ENCODE results near the gene OR4K5. TPM values are rescaled to one million over a fixed set of nuclear protein-coding genes. Genes with fewer than 3 reads are reported as not detected.

OR4K5 gene
- total RNA-seq, 1 donor from 2014 or later: not detected

DNA sequence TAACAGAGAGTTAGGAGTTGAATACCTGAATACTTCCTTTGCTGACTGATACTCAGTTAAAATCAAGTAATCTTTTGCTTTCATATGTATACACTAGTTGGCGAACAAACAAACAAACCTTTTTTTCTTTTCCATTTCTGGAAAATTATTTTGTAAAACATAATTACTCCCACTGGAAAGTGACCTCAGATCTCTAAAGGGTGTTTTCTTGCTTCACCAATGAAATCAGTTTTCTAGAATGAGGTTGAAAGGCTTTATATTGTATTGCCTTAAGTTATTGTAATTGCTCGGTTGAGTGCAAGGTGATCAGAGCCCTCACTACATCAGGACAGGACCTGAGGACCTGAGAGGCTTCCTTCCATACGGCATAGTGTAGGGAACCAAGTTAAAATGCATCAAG is 10.2 kb downstream of the OR4K5 start, which contains the start of gene OR4K1:
Gene OR4K1, plus strand, starts transcription at position 301 of the 400 bp plus-strand sequence. CDS start 4,750 bp downstream, outside the sequence.
- H3K4me1 ChIP-seq (ENCODE audit: insufficient read depth, low read length): no peaks in the 10 kb centered on the region

DNA sequence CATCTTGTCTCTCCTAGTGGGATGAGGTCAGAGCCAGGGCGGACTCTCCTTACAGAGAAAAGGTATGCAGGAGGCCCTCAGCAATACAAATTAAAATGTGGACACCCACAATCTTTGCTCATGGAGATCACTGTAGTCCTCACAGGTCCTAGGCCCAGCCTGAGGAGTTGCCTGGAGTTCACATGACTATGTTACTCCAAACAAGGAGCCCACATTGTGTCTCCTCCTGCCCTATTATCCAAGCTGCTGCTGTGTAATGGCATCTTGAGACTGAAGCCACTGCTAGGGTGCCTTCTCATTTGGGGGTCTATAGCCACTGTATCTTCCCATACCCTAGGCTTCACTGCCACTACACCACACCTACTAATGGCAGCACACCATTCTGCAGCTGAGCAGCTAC is 21.3 kb downstream of the OR4K5 start:
- no peak for DNase-seq (ENCODE audit: low read depth)
- no peak overlapping the region for H3K27ac ChIP-seq (ENCODE audit: low read depth, low read length)
- Mint-ChIP-seq H3K9me3 (ENCODE audit: unreplicated experiment) (peaks cover 6% of the 10 kb centered on the region), H3K4me3 (ENCODE audit: unreplicated experiment) (no peak overlapping the region), H3K27ac (ENCODE audit: unreplicated experiment) (no peak overlapping the region), H3K27me3 (ENCODE audit: low read depth, unreplicated experiment) (no peaks in the 10 kb centered on the region), H3K36me3 (ENCODE audit: low read depth, unreplicated experiment) (no peaks in the 10 kb centered on the region), H3K4me1 (ENCODE audit: low read depth, unreplicated experiment) (no peaks in the 10 kb centered on the region)
- no peaks in the 10 kb centered on the region for H3K27me3 ChIP-seq (ENCODE audit: insufficient read depth, low read length)
- no peaks in the 10 kb centered on the region for H4K20me1 ChIP-seq (ENCODE audit: insufficient read depth, low read length)
- H2AFZ ChIP-seq (ENCODE audit: low read depth, low read length): no peak overlapping the region
- TF ChIP-seq, protein P1, sequence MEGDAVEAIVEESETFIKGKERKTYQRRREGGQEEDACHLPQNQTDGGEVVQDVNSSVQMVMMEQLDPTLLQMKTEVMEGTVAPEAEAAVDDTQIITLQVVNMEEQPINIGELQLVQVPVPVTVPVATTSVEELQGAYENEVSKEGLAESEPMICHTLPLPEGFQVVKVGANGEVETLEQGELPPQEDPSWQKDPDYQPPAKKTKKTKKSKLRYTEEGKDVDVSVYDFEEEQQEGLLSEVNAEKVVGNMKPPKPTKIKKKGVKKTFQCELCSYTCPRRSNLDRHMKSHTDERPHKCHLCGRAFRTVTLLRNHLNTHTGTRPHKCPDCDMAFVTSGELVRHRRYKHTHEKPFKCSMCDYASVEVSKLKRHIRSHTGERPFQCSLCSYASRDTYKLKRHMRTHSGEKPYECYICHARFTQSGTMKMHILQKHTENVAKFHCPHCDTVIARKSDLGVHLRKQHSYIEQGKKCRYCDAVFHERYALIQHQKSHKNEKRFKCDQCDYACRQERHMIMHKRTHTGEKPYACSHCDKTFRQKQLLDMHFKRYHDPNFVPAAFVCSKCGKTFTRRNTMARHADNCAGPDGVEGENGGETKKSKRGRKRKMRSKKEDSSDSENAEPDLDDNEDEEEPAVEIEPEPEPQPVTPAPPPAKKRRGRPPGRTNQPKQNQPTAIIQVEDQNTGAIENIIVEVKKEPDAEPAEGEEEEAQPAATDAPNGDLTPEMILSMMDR (IDR thresholded peaks at IDR 0.05; ENCODE audit: insufficient read depth, low read depth, low read length): no peak
- no peak for TF ChIP-seq EZH2 (IDR thresholded peaks at IDR 0.05; ENCODE audit: insufficient read depth, low read length)
- H3K79me2 ChIP-seq (ENCODE audit: insufficient read depth, low read length): no peaks in the 10 kb centered on the region
- H3K9me3 ChIP-seq (ENCODE audit: insufficient read depth, low read depth, low read length): peaks cover 7% of the 10 kb centered on the region
- H3K4me3 ChIP-seq (ENCODE audit: insufficient read depth, low read depth, low read length): no peak overlapping the region
- no peak for FAIRE-seq
- no peaks in the 10 kb centered on the region for H3K36me3 ChIP-seq (ENCODE audit: insufficient read depth, low read length)
- no peak overlapping the region for H3K4me2 ChIP-seq (ENCODE audit: low read length)
- H3K9ac ChIP-seq (ENCODE audit: low read length): no peak overlapping the region
- H3K4me1 ChIP-seq (ENCODE audit: insufficient read depth, low read length): no peaks in the 10 kb centered on the region

More for the DNA sequence above, 10.2 kb downstream of the OR4K5 start, which contains the start of gene OR4K1:
- no peak for DNase-seq (ENCODE audit: low read depth)
- H3K9me3 Mint-ChIP-seq (ENCODE audit: unreplicated experiment): no peaks in the 10 kb centered on the region
- Histone ChIP-seq H3K4me3 (ENCODE audit: insufficient read depth, low read depth, low read length) (no peak within 1 kb of the TSS), H3K79me2 (ENCODE audit: insufficient read depth, low read length) (no peaks in the 10 kb centered on the region), H3K4me2 (ENCODE audit: low read length) (no peak within 1 kb of the TSS), H3K9ac (ENCODE audit: low read length) (no peak within 1 kb of the TSS), H3K27ac (ENCODE audit: low read depth, low read length) (no peak within 1 kb of the TSS), H3K9me3 (ENCODE audit: insufficient read depth, low read depth, low read length) (peaks cover 8% of the 10 kb centered on the region), H4K20me1 (ENCODE audit: insufficient read depth, low read length) (no peaks in the 10 kb centered on the region), H3K27me3 (ENCODE audit: insufficient read depth, low read length) (no peaks in the 10 kb centered on the region), H2AFZ (ENCODE audit: low read depth, low read length) (no peak within 1 kb of the TSS), H3K36me3 (ENCODE audit: insufficient read depth, low read length) (no peaks in the 10 kb centered on the region)
- no peak for FAIRE-seq
- H3K27me3 Mint-ChIP-seq (ENCODE audit: low read depth, unreplicated experiment): no peaks in the 10 kb centered on the region
- no peaks in the 10 kb centered on the region for H3K36me3 Mint-ChIP-seq (ENCODE audit: low read depth, unreplicated experiment)
- H3K4me3 Mint-ChIP-seq (ENCODE audit: unreplicated experiment): no peak within 1 kb of the TSS
- TF ChIP-seq, protein P1 (IDR thresholded peaks at IDR 0.05; ENCODE audit: insufficient read depth, low read depth, low read length): no peak
- no peak for TF ChIP-seq EZH2 (IDR thresholded peaks at IDR 0.05; ENCODE audit: insufficient read depth, low read length)
- no peak within 1 kb of the TSS for H3K27ac Mint-ChIP-seq (ENCODE audit: unreplicated experiment)
- no peaks in the 10 kb centered on the region for H3K4me1 Mint-ChIP-seq (ENCODE audit: low read depth, unreplicated experiment)

DNA sequence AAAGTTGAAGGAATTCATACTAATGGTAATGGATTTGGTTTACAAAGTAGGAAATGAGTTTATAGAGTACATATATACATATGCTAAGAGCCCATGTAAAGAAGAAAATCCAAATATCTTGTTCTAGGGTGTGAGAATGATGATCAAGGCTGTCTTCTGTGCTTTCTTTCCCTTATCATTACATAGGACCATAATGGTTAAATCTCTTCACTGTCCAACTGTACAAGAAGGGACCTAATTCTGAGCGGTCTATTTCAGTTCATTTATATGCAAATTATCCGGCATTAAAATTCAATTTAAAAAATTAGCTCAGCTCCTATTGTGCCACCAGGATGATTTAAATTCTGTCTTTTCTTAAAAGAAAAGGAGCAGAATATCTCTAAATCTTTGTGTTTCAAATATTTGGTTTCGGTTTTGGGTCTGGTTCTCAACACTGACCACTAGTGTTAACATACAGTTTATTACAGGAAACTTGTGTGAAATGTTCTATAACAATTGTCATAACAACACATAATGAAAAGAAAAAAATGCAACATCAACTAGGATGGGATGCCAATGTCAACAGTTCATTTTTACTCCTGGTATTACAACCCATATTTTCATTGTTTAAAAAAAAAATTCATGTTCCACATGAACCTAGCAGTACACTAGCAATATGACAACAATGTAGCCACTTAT is 27.1 kb downstream of the OR4K5 start:
- FAIRE-seq (peak; percentile 13), DNase-seq (ENCODE audit: low read depth) (no peak)
- Mint-ChIP-seq H3K27me3 (ENCODE audit: low read depth, unreplicated experiment) (no peaks in the 10 kb centered on the region), H3K27ac (ENCODE audit: unreplicated experiment) (no peak overlapping the region), H3K4me1 (ENCODE audit: low read depth, unreplicated experiment) (no peaks in the 10 kb centered on the region), H3K36me3 (ENCODE audit: low read depth, unreplicated experiment) (no peaks in the 10 kb centered on the region), H3K4me3 (ENCODE audit: unreplicated experiment) (no peak overlapping the region), H3K9me3 (ENCODE audit: unreplicated experiment) (no peaks in the 10 kb centered on the region)
- H3K4me1 ChIP-seq (ENCODE audit: insufficient read depth, low read length): no peaks in the 10 kb centered on the region
- H3K4me3 ChIP-seq (ENCODE audit: insufficient read depth, low read depth, low read length): no peak overlapping the region
- TF ChIP-seq, protein P1 (IDR thresholded peaks at IDR 0.05; ENCODE audit: insufficient read depth, low read depth, low read length): no peak
- no peak for TF ChIP-seq EZH2 (IDR thresholded peaks at IDR 0.05; ENCODE audit: insufficient read depth, low read length)
- H3K4me2 ChIP-seq (ENCODE audit: low read length): no peak overlapping the region
- no peak overlapping the region for H3K9ac ChIP-seq (ENCODE audit: low read length)
- H3K9me3 ChIP-seq (ENCODE audit: insufficient read depth, low read depth, low read length): peaks cover 2% of the 10 kb centered on the region
- H3K27ac ChIP-seq (ENCODE audit: low read depth, low read length): no peak overlapping the region
- H2AFZ ChIP-seq (ENCODE audit: low read depth, low read length): no peak overlapping the region
- H4K20me1 ChIP-seq (ENCODE audit: insufficient read depth, low read length): no peaks in the 10 kb centered on the region
- H3K79me2 ChIP-seq (ENCODE audit: insufficient read depth, low read length): no peaks in the 10 kb centered on the region
- no peaks in the 10 kb centered on the region for H3K27me3 ChIP-seq (ENCODE audit: insufficient read depth, low read length)
- H3K36me3 ChIP-seq (ENCODE audit: insufficient read depth, low read length): no peaks in the 10 kb centered on the region

All from astrocyte (in vitro differentiated cells and primary cell).